COLO829 (cell line): ENCODE data around the gene ZNF568.

ENCODE experiments used
- DNase-seq: peaks from one replicate; pipeline ENCODE4 v3.0.0; 2012; ENCODE audit warnings: low spot score

ZNF568 gene

DNA sequence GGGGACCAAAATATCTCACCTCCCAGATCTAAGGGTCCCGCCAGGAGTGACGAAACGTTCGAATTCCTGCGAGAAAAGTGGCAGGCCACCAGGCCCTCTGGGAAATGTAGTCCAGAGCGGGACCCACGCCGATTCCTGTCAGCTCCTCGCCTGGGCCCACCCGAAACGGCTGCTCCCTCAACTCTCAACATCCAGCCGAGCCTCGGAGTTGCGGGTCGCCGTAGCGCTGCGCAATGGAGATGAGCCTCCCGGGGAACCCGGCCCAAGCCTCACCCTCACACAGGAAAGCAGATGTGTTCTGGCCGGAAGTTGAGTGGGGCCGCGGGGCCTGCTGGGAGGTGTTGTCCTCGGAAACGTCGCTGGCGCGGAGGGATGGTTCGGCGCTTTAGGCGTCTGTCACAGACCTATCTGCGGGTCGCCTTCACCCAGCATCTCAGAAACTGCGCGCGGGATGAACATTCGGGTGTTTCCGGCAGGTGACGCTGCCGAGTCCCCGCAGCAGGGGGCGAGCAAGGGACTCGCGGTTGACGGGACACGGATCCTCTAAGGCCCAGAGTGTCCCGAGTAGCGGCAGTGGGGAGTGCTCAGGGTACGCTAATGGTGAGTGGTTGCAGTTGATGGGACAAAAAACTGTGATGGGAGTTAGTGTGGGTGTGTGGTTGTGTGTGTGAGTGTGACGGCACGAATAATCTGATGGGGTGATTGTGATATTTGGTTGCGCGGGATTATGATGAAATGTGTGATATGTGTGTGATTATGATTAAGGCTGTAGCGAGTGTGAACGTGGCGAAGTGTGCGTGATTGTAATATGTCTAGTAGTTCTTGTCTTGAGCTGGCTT lies at the start of gene ZNF568, which contains the start of gene ZNF829:
Gene ZNF568, plus strand, starts transcription at position 341 of the 839 bp plus-strand sequence. CDS start 6,439 bp downstream, outside the sequence.
Gene ZNF829, minus strand, starts transcription at position 300 of the 839 bp plus-strand sequence. CDS start 1,124 bp downstream, outside the sequence.
- peak; percentile 80 for DNase-seq

DNA sequence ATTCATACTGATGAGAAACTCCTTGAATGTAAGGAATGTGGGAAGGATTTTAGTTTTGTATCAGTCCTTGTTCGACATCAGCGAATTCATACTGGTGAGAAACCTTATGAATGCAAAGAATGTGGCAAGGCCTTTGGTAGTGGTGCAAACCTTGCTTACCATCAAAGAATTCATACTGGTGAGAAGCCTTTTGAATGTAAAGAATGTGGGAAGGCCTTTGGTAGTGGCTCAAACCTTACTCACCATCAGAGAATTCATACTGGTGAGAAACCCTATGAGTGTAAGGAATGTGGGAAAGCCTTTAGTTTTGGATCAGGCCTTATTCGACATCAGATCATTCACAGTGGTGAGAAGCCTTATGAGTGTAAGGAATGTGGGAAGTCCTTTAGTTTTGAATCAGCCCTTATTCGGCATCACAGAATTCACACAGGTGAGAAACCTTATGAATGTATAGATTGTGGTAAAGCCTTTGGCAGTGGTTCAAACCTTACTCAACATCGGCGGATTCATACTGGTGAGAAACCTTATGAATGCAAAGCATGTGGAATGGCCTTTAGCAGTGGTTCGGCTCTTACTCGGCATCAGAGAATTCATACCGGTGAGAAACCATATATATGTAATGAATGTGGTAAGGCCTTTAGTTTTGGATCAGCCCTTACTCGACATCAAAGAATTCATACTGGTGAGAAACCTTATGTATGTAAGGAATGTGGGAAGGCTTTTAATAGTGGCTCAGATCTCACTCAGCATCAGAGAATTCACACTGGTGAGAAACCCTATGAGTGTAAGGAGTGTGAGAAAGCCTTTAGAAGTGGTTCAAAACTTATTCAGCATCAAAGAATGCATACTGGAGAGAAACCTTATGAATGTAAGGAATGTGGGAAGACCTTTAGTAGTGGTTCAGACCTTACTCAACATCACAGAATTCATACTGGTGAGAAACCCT lies 38.9 kb upstream of the ZNF568 start:
- DNase-seq, result no peak

DNA sequence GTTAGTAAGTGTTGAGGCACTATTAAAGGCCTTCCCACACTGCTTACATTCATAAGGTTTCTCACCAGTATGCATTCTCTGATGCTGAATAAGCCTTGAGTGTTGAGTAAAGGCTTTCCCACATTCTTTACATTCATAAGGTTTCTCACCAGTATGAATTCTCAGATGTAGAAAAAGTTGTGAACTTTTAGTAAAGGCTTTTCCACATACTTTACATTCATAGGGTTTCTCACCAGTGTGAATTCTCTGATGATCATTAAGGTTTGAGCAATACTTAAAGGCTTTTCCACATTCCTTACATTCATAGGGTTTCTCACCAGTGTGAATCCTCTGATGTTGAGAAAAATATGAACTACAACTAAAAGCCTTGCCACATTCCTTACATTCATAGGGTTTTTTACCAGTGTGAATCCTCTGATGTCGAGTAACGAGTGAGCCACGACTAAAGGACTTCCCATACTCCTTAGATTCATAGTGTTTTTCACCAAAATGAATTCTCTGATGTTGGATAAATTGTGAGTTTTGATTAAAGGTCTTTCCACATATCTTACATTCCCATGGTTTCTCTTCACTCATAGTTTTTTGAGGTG lies 24.3 kb upstream of the ZNF568 start:
- no peak for DNase-seq

DNA sequence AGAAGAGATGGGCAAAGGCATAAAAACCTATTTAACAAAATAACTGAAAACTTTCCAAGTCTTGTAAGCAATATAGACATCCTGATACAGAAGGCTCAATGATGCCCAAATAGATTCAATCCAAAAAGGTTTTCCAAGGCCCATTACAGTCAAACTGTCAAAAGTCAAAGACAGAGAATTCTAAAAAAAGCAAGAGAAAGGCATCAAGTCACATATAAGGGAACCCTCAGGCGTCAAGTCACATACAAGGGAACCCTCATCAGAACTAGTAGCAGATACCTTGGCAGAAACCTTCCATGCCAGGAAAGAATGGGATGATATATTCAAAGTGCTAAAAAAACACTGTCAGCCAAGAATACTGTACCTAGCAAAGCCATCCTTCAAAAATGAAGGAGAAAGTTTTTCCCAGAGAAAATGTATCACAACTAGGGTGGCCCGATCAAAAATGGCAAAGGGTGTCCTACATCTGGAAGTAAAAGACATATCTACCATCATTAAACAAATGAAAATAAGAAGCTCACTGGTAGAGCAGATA lies 21.2 kb upstream of the ZNF568 start:
- no peak for DNase-seq

DNA sequence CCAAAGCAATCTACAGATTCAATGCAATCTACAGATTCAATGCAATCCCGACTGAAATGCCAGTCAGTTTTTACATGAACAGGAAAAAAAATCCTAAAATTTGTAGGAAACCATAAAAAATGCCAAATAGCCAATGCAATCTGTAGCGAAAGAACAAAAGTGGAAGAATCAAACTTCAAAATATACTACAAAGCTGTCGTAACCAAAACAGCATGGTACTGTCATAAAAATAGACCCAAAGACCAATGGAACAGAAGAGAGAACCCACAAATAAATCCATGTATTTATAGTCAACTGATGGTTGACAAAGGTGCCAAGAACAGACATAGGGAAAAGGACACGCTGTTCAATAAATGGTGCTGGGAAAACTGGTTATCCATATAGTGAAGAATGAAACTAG lies 17.7 kb upstream of the ZNF568 start:
- DNase-seq, result no peak

DNA sequence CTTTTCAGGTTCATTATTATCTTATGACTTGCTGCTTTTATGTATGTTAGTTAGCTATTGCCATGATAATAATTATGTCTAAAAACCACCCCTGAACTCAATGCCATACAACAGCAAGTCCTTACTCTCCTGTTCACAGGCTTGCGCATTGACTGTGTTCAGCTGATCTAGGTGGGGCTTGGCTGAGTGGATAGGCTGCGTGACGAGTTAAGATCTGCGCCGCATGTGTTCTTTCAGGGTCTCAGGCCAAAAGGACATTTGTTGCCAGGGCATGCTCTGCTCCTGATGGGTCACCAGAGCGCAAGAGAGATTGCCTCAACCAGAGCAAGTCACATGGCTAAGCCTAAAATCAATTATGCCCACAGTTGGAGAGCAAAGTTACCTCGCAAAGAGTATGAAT lies 859 bp downstream of the ZNF568 start:
- no peak for DNase-seq

DNA sequence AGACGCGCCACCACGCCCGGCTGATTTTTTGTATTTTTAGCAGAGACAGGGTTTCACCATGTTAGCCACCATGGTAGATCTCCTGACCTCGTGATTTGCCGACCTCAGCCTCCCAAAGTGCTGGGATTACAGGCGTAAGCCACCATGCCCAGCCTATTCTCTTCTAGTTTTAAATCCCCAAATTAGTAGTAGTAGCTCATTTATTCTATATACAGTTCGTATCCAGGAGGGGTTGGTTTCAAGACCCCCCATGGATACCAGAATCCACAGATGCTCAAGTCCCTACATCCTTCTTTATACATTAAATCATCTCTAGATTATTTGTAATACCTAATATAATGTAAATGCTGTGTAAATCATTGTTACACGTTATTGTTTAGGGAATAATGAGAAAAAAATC lies 2.0 kb downstream of the ZNF568 start:
- DNase-seq, result no peak

DNA sequence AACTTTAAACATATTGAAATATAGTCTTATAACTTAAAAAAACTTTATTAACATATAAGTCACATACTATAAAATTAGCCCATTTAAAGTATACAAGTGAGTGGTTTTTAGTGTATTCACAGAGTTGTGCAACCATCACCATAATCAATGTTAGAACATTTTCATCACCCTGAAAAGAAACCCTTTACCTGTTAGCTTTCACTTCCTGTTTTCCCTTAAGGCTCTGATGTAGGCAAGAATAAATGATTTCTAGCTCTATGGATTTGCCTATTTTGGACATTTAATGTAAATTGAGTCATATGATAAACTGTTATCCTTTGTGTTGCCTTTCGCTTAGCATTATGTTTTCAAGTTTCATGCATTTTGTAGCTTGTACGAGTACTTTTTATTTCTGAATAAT lies 15.6 kb downstream of the ZNF568 start:
- DNase-seq, result no peak

DNA sequence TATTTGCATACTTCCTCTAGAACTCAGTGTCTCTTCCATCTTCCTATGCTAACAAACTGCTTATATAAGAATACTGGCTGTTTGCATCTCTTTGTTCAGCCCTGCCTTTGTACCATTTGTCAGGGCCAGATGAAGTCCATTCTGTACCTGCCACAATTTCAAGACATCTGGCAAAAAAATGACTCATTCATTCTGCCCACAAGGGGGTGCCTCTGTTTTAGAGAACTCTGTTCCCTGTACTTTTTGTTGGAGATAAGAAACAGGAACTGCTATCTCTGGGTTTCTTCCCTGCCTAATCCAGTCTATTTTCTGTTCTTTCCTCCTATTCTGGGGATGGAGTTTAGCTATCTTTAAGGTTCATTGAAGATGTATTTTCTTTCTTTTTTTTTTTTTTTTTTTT lies 23.0 kb downstream of the ZNF568 start:
- no peak for DNase-seq

DNA sequence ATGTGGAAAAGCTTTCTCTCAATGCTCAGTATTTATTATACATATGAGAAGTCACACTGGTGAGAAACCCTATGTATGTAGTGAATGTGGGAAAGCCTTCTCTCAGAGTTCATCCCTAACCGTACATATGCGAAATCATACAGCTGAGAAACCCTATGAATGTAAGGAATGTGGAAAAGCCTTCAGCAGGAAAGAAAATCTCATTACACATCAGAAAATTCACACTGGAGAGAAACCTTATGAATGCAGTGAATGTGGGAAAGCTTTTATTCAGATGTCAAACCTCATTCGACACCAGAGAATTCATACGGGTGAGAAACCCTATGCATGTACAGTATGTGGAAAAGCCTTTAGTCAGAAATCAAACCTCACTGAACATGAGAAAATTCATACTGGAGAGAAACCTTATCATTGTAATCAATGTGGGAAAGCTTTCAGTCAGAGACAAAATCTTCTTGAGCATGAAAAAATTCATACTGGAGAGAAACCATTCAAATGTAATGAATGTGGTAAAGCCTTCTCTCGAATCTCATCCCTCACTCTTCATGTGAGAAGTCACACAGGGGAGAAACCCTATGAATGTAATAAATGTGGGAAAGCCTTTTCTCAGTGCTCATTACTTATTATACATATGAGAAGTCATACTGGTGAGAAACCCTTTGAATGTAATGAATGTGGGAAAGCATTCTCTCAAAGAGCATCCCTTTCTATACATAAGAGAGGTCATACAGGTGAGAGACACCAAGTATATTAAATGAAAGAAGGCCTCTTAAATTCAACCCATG lies 34.4 kb downstream of the ZNF568 start:
- no peak for DNase-seq

DNA sequence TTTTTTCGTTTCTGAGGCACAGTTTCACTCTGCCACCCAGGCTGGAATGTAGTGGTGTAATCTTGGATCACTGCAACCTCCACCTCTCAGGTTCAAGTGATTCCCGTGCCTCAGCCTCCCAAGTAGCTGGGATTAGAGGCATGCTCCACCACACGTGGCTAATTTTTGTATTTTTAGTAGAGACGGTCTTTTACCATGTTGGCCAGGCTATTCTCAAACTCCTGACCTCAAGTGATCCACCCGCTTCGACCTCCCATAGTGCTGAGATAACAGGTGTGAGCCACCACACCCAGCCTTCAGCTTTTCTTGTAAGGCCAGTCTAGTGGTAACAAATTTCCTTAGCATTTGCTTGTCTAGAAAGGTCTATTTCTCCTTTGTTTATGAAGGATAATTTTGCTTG lies 46.2 kb downstream of the ZNF568 start:
- DNase-seq, result no peak

DNA sequence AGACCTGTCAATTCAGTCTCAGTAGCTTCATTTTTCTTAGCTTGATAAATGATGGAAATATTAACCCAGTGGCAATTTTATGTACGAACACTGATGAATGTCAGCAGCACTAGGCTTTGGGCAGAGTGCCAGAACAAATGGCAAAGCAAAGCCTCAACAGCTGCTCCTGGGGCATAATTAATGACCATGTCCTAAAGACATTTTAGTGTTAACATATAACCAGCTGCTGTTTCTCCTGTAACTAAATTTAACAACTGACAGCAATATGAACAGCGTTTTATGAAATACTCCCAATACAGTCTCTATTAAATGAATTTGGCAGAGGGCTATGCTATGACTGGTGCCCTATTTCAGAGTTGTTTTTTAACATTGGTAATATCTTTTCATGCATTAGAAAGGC lies 47.1 kb downstream of the ZNF568 start:
- no peak for DNase-seq

DNA sequence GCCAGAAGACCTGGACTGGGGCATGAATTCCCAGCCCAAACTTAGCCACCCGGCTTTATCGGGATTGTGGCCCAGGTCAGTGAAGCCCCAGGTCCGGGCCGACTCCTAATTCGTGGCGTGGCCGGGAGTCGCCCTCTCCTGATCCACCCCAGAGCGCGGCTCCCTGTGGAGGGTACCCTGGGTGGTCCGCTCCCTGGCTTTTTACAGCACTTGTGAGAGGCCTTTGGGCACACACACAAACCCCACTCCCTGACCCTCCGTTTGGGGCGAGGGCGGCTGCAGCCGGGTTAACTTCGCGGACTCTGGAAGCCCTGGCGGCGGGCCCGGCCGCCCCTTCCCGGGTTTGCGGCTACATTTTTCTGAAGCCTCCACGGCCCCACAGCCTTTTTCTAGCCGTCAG lies 56.4 kb downstream of the ZNF568 start:
- DNase-seq, result no peak

DNA sequence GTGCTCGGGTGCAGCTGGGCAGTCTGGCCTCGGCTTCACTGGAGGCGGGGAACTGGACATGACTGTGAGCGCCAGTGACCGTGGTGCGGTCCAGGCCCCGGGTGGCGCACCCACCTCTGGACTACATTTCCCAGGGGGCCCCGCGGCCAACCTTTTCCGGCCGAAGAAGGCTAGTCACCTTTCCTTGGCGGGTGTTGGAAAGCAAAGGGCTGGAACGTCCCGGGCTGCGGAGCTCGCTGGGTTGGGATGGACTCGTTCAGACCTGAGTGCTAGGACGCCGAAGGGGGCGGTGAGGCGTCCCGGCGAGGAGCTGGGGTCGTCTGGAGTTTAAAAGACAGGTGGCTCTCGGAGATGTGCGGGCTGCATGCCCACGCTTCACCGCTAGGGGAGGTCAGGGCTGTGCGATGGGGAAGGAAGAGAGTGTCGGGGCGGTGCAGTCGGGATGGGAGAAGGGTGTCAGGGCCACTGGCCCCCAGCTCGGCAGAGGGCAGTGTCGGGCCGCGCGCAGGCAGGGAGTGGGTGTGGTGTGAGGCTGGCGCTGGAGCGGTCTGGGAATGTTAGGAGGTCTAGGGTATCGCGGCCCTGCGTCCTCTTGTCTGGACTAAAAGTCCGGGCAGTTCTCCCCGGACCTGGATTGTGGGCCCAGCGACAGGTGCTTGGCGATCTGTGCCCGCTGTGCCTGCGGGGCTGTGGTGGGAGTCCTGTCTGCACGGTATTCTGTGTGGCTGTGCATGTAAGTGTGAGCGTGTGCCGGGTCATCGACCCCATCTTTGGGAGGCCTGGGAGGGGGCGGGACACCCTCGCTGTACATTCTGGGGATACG lies 57.1 kb downstream of the ZNF568 start:
- no peak for DNase-seq

DNA sequence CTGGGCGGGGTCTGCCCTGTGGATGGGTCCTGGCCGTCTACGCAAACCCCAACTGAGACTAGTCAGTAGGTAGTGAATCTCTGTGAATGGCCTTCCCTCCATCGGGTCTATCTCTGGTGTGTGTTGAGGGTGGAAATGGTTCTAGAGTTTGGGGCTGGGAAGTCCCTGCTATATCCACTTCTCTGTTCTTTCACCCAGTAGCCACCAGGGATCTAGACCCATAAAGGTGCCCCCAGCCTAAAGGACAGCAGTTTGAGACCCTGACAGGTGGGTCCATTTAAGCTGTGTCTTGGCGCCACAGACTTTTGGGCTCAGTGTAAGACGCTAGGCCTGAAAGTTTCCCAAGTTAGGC lies 57.7 kb downstream of the ZNF568 start:
- DNase-seq, result no peak

DNA sequence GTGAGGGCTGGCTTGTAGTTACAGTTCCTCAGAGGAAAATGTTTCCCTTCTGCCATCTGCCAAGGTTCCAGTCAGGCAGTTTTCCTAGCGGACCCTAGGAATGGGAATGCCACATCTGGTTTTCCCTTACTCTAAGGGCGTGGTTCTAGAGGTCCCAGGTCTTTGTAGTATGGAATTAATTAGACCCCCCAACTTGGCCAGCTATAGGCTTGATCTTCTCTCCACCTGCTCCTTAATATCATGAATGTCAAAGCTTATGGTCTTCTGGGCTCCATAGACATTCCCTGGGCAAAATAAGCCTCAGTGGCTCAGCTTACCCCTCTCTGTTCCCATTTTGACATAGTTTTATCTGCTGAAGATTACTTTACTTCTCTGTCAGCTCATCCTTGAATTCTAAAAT lies 70.0 kb downstream of the ZNF568 start:
- DNase-seq, result no peak

DNA sequence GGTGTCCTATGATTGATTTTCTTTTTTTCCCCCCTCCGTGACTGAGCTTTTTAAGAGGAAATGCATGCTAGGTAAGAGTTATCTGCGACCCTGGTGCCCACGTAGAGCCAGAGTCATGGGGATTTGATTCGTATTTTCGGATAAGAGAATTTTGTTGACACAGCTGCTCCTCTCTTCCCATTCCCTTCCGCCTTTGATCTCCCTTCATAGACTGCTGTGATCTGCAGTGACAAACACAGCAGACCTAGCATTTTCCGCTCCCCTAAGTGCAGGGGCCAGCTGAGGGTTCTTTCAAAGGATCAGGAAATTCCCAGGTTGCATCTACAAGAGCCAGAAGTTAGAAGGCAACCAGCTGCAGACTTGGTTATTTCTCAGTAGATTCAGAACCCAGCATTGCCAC lies 70.5 kb downstream of the ZNF568 start:
- DNase-seq, result no peak

DNA sequence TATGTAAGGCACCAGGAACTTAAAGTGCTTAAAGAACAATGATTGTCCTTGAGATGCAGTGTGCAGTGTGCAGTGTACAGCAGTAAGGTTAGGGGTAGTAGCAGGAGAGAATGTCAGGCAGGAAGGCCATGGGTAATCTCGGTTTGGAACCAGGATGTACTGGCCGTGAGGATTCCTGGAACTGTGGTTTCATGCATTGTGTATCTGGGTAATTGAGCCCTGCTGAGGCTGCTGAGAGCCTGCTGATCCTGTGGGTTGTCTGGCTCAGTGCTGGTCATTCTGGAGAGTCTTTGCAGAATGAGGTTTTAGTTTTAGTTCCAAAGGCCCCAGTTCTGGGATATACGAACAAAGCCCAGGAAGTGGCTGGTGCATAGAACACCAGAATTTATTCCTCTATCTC lies 71.0 kb downstream of the ZNF568 start:
- DNase-seq, result no peak

DNA sequence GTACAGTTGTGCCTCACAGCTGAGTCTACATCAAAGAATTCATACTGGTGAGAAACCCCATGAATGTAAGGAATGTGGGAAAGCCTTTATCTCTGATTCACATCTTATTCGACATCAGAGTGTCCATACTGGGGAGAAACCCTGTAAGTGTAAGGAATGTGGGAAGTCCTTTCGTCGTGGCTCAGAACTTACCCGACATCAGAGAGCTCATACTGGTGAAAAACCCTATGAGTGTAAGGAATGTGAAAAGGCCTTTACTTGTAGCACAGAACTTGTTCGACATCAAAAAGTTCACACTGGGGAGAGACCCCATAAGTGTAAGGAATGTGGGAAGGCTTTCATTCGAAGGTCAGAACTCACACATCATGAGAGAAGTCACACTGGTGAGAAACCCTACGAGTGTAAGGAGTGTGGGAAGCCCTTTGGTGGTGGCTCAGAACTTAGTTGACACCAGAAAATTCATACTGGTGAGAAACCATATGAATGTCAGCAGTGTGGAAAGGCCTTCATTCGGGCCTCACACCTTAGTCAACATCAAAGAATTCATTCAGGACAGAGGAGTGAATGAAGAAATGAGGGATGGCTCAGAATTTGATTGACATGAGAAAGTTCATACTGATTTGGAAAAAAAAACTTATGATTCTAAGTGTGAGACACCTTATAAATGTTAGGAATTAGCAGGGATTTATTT lies 81.2 kb downstream of the ZNF568 start:
- no peak for DNase-seq

DNA sequence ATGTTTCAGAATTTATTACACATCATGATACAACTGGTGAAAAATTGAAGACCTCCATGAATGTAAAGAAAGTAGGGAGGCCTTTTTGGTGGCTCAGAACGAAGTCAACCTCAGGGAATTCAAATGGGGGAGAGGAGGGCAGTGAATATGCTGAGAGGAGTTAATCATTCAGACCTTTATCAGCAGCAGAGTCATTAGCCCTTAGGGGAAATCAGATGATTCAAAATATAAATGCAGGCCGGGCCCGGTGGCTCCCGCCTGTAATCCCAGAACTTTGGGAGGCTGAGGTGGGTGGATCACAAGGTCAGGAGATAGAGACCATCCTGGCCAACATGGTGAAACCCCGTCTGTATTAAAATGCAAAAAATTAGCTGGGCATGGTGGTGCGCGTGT lies 81.7 kb downstream of the ZNF568 start:
- no peak for DNase-seq
